Kidney (tissue), 14 donors: ENCODE measurements around the gene GNA12. TPM values are rescaled to one million over a fixed set of nuclear protein-coding genes. Genes with fewer than 3 reads are reported as not detected.

Experiments
- DNase-seq, 5 donors: peaks; one replicate each; pipeline ENCODE4 v3.0.0-alpha.2; 2013 to 2020
- FAIRE-seq: peaks from 2 replicates; lab custom pipeline; 2012; peaks lifted over from hg19 to GRCh38; lab: Jason Lieb, UNC
- H3K27ac ChIP-seq, 2 donors: one replicate each; pipeline ENCODE4 v1.7.0; 2013; ENCODE audit warnings: low read depth in 2 of 2, low read length in 2 of 2, inconsistent platforms in 1 of 2
- H3K27me3 ChIP-seq: one replicate; pipeline ENCODE4 v1.7.1; 2013; ENCODE audit warnings: low read length, inconsistent platforms; ENCODE audit not compliant: control insufficient read depth, insufficient read depth
- H3K36me3 ChIP-seq, 3 donors: one replicate each; pipeline versions ENCODE4 v1.7.0 to v1.7.1; 2013; ENCODE audit warnings: low read length in 3 of 3, control low read depth in 1 of 3, inconsistent platforms in 1 of 3; ENCODE audit not compliant: insufficient read depth in 3 of 3, control insufficient read depth in 2 of 3
- H3K4me1 ChIP-seq, 3 donors: one replicate each; pipeline versions ENCODE4 v1.7.0 to v1.7.1; 2013; ENCODE audit warnings: low read length in 3 of 3, inconsistent platforms in 1 of 3, low read depth in 1 of 3; ENCODE audit not compliant: control insufficient read depth in 2 of 3, insufficient read depth in 2 of 3
- H3K4me3 ChIP-seq, 3 donors: one replicate each; pipeline versions ENCODE4 v1.7.0 to v1.8.1; 2013; ENCODE audit warnings: low read length in 3 of 3, control low read depth in 1 of 3, inconsistent platforms in 1 of 3
- H3K9ac ChIP-seq, 3 donors: one replicate each; pipeline versions ENCODE4 v1.7.0 to v1.7.1; 2013; ENCODE audit warnings: low read length in 3 of 3, control low read depth in 1 of 3, inconsistent platforms in 1 of 3
- H3K9me3 ChIP-seq, 3 donors: one replicate each; pipeline versions ENCODE4 v1.7.0 to v1.7.1; 2013; ENCODE audit warnings: low read length in 3 of 3, control low read depth in 1 of 3, inconsistent platforms in 1 of 3; ENCODE audit not compliant: control insufficient read depth in 2 of 3, insufficient read depth in 1 of 3
- intact Hi-C: fragments of 100-400 bp; cut with DNase I; formaldehyde crosslinking; loops from one replicate; pipeline ENCODE4 v1.11.1; 2022
- polyA plus RNA-seq: library from polyadenylated mRNA; stranded (reverse); fragments of 350-450 nt; fragmentation: Illumina TruSeq; extraction: RNeasy Lipid Tissue Mini Kit (QIAGEN cat#74804); gene quantifications from one replicate; pipeline ENCODE4 v1.2.3, GENCODE V29; 2014; ENCODE audit warnings: low read depth, low replicate concordance; ENCODE audit not compliant: insufficient read depth
- total RNA-seq: library from RNA; stranded (reverse); fragmentation: NEBNext Ultra II Directional; extraction: Animal tissue kit (Norgen Biotek cat#: 25700); gene quantifications from one replicate; pipeline ENCODE4 v1.2.1, GENCODE V29; 2021
- TF ChIP-seq, protein P1 (sequence below): IDR thresholded peaks from 3 replicates; pipeline ENCODE4 v1.5.1; 2012; ENCODE audit warnings: mild to moderate bottlenecking, moderate library complexity, borderline replicate concordance; ENCODE audit not compliant: insufficient read depth; ENCODE audit errors: extremely low read depth
- donor health status: control.
- donor health status: control.
- donor health status: control.
- donor health status: control.
- donor health status: control.
- donor health status: DM: yes; HTN: yes; CAD: no.
- donor health status: Normal renal cell carcinoma (clear cell type).

GNA12 gene
- total and polyA plus RNA-seq, 2 donors from 2014 or later, result 16.5 to 41.1 TPM

DNA sequence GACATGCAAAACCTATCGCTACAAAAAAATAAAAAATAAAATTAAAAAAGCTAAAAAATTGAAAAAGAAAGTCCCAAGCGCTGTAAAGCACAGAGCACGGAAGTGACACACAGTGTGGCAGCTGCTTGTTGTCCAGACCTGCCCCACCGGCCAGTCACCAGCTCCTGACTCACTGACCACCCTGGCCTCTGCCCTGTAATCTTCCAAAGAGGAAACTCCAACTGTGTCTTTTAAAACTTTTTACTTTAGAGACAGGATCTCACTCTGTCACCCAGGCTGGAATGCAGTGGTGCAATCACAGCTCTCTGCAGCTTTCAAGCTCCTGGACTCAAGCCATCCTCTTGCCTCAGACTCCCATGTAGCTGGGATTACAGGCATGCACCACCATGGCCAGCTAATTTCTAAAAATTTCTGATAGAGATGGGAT is 23.6 kb downstream of the GNA12 start:
- Histone ChIP-seq H3K27me3 (no peaks in the 10 kb centered on the region), H3K9me3 (no peaks in the 10 kb centered on the region), H3K4me3 (no peak overlapping the region), H3K9ac (no peak overlapping the region), H3K27ac (peak overlapping the region in 1 of 2 donors; percentile 33), H3K36me3 (no peaks in the 10 kb centered on the region), H3K4me1 (peaks cover 4 to 35% (median 4%) of the 10 kb centered on the region in 3 donors)
- intact Hi-C loops, result no loop called here
- TF ChIP-seq, protein P1, sequence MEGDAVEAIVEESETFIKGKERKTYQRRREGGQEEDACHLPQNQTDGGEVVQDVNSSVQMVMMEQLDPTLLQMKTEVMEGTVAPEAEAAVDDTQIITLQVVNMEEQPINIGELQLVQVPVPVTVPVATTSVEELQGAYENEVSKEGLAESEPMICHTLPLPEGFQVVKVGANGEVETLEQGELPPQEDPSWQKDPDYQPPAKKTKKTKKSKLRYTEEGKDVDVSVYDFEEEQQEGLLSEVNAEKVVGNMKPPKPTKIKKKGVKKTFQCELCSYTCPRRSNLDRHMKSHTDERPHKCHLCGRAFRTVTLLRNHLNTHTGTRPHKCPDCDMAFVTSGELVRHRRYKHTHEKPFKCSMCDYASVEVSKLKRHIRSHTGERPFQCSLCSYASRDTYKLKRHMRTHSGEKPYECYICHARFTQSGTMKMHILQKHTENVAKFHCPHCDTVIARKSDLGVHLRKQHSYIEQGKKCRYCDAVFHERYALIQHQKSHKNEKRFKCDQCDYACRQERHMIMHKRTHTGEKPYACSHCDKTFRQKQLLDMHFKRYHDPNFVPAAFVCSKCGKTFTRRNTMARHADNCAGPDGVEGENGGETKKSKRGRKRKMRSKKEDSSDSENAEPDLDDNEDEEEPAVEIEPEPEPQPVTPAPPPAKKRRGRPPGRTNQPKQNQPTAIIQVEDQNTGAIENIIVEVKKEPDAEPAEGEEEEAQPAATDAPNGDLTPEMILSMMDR, result no peak
- FAIRE-seq, result no peak
- peak in 2 of 5 donors; percentile 37 to 89 for DNase-seq

DNA sequence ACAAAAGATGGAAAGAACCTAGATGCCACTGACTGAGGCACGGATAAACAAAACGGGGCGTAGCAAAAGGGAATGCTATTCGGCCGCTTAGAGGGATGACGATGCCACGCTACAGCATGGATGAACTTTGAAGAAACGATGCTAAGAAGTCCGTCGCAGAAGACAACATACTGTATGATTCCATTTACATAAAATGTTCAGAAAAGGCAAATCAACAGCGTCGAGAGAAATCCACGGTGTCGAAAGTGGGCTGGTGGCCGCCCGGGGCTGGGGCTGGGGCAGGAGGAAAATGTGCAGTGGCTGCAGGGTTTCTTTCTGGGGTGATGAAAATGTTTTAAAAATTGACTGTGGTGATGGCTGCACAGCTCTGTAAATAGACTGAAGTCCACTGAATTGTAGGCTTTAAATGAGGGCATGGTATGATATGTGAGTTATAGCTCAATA is 24.1 kb downstream of the GNA12 start:
- peak overlapping the region in 1 of 2 donors; percentile 33 for H3K27ac ChIP-seq
- FAIRE-seq (no peak), DNase-seq (no peak)
- H3K4me1 ChIP-seq, result peaks cover 4 to 34% (median 4%) of the 10 kb centered on the region in 3 donors
- intact Hi-C loops, result no loop called here
- no peak overlapping the region for H3K9ac ChIP-seq
- no peaks in the 10 kb centered on the region for H3K9me3 ChIP-seq
- TF ChIP-seq, protein P1, result no peak
- H3K36me3 ChIP-seq, result no peaks in the 10 kb centered on the region
- no peak overlapping the region for H3K4me3 ChIP-seq
- H3K27me3 ChIP-seq, result no peaks in the 10 kb centered on the region

DNA sequence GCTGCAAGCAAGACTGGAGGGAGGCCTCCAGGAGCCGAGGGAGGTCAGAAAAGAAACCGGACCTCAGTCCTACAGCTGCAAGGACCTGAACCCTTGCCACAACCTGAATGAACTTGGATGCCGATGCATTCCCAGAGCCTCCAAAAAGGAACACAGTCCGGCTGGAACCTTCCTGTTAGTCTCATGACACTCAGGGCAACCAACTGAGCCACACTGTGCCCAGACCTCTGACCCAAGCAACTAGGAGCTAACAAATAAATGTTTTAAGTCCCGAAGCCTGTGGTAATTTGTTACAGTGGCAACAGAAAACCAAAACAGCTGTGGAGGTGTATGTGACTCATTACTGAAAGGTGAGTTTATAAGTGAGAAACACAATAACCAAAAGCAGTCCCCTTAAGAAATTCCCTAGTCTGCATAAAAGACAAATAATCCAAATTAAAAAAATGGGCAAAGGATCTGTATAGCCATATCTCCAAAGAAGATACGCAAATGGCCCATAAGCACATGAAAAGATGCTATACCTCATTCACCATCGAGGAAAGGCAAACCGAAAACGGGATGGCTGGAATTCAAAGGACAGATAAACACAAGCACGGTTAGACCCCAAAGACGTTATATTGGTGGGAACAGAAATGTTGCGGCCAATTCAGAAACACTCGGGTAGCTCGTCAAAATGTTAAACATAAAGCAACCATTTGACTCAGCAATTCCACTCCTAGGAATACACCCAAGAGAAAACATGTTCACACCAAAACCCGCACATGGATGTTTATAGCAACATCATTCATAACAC is 24.8 kb downstream of the GNA12 start:
- Histone ChIP-seq H3K27ac (peak overlapping the region in 1 of 2 donors; percentile 10), H3K36me3 (no peaks in the 10 kb centered on the region), H3K9me3 (no peaks in the 10 kb centered on the region), H3K9ac (no peak overlapping the region), H3K27me3 (no peaks in the 10 kb centered on the region), H3K4me3 (no peak overlapping the region), H3K4me1 (peaks cover 4 to 34% (median 8%) of the 10 kb centered on the region in 3 donors)
- no peak for FAIRE-seq
- TF ChIP-seq, protein P1, result no peak
- DNase-seq, result no peak
- intact Hi-C loops, result no loop called here
